ENCODE data around the gene ADSS1.
A peak's percentile ranks its signal among the peaks of the same experiment; 100 is the strongest.

GRCh38 chr14:104724981-104725771 is 1.1 kb downstream of the ADSS1 start:
- TF ChIP-seq TCF7L2 (IDR thresholded peaks at IDR 0.05; ENCODE audit: borderline replicate concordance, extremely low read depth, insufficient read depth, insufficient read length) (no peak), YY1 (IDR thresholded peaks at IDR 0.05; ENCODE audit: extremely low read depth, insufficient replicate concordance, low read depth, low read length) (no peak), EZH2 (IDR thresholded peaks at IDR 0.05) (no peak), POLR2AphosphoS5 (IDR thresholded peaks at IDR 0.05; ENCODE audit: low read depth, low read length) (0 out of 2 replicates have a peak, but pooled peaks have one; percentile 16), SP1 (IDR thresholded peaks at IDR 0.05; ENCODE audit: low read depth) (no peak), ATF3 (IDR thresholded peaks at IDR 0.05) (no peak), CEBPB (IDR thresholded peaks at IDR 0.05; ENCODE audit: low read depth) (no peak), CBX3 (IDR thresholded peaks at IDR 0.05; ENCODE audit: low read depth) (no peak), POLR2A (IDR thresholded peaks at IDR 0.05; ENCODE audit: borderline replicate concordance, extremely low read depth, insufficient read depth, insufficient read length) (no peak), EGR1 (IDR thresholded peaks at IDR 0.05; ENCODE audit: low read depth) (no peak)
- TF ChIP-seq, protein P1, sequence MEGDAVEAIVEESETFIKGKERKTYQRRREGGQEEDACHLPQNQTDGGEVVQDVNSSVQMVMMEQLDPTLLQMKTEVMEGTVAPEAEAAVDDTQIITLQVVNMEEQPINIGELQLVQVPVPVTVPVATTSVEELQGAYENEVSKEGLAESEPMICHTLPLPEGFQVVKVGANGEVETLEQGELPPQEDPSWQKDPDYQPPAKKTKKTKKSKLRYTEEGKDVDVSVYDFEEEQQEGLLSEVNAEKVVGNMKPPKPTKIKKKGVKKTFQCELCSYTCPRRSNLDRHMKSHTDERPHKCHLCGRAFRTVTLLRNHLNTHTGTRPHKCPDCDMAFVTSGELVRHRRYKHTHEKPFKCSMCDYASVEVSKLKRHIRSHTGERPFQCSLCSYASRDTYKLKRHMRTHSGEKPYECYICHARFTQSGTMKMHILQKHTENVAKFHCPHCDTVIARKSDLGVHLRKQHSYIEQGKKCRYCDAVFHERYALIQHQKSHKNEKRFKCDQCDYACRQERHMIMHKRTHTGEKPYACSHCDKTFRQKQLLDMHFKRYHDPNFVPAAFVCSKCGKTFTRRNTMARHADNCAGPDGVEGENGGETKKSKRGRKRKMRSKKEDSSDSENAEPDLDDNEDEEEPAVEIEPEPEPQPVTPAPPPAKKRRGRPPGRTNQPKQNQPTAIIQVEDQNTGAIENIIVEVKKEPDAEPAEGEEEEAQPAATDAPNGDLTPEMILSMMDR (IDR thresholded peaks at IDR 0.05 in 2 of 3, conservative IDR thresholded peaks at IDR 0.05 in 1 of 3; ENCODE audit: borderline replicate concordance in 1 of 3, insufficient read depth in 1 of 3, low read depth in 2 of 3, low read length in 2 of 3), result peak in 2 of 3 experiments; percentile 33 to 38; a peak in 4 of 6 replicates
- TF ChIP-seq, protein P2, sequence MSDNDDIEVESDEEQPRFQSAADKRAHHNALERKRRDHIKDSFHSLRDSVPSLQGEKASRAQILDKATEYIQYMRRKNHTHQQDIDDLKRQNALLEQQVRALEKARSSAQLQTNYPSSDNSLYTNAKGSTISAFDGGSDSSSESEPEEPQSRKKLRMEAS (IDR thresholded peaks at IDR 0.05), result no peak
- TF ChIP-seq, protein P3, sequence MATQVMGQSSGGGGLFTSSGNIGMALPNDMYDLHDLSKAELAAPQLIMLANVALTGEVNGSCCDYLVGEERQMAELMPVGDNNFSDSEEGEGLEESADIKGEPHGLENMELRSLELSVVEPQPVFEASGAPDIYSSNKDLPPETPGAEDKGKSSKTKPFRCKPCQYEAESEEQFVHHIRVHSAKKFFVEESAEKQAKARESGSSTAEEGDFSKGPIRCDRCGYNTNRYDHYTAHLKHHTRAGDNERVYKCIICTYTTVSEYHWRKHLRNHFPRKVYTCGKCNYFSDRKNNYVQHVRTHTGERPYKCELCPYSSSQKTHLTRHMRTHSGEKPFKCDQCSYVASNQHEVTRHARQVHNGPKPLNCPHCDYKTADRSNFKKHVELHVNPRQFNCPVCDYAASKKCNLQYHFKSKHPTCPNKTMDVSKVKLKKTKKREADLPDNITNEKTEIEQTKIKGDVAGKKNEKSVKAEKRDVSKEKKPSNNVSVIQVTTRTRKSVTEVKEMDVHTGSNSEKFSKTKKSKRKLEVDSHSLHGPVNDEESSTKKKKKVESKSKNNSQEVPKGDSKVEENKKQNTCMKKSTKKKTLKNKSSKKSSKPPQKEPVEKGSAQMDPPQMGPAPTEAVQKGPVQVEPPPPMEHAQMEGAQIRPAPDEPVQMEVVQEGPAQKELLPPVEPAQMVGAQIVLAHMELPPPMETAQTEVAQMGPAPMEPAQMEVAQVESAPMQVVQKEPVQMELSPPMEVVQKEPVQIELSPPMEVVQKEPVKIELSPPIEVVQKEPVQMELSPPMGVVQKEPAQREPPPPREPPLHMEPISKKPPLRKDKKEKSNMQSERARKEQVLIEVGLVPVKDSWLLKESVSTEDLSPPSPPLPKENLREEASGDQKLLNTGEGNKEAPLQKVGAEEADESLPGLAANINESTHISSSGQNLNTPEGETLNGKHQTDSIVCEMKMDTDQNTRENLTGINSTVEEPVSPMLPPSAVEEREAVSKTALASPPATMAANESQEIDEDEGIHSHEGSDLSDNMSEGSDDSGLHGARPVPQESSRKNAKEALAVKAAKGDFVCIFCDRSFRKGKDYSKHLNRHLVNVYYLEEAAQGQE (IDR thresholded peaks at IDR 0.05; ENCODE audit: low read depth), result no peak
